HG03060 (cell line): ENCODE results near the gene TMEM158.

ENCODE experiments used
- ATAC-seq: cut with Tn5 transposase; IDR thresholded peaks from one replicate; pipeline ENCODE4 v1.9.1; 2021; ENCODE audit warnings: low read depth, moderate number of reproducible peaks; ENCODE audit not compliant: unreplicated experiment

The TMEM158 gene

DNA sequence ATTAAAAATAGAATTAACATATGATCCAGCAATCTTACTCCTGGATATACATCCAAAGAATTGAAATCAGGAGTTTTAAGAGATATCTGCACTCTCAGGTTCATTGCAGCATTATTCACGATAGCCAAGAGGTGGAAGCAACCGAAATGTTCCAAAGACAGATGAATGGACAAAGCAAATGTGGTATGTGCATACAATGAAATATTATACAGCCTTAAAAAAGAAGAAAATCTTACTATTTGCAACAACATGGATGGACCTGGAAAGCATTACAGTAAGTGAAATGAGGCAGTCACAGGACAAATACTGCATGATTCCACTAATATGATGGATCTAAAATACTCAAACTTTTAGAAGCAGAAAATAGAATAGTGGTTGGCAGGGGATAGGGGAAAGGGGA lies 9.3 kb upstream of the TMEM158 start:
- no peak for ATAC-seq

DNA sequence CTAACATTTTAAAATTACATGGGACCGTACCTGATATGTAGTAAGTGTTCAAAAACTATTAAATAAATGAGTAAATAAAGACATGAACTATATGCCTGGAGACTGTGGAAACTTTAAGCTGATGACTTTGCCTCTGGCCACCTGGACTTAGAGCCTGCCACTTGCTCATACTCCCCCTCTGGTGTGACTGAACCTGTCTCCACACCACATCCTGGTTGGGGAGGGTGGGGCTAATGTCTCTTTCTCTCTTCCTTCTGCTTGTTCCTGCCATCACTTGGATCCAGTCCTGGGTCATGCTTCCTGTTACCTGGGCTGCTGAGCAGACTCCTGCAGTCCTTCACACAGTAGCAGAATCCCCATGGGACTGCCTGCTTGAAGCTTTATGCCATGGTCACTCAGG lies 8.2 kb upstream of the TMEM158 start:
- ATAC-seq, result no peak

DNA sequence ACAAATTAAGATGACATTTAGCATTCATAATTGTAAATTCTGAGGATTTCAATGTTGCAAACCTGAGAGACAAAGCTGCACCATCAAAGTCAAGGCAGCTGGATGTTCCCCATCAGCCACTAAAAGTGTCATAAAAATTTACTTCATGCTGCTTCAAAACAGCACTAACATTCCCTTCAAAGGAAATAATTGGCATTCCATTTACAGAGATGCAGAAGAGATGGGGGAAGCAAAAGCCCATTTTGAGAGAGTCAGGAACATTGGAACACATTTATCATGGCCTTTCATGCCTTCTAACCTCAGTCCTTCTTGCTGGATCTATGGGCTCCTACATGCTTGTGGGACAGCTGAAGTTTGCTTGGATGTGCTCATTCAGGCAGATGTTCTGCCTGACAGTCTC lies 6.4 kb upstream of the TMEM158 start:
- no peak for ATAC-seq

DNA sequence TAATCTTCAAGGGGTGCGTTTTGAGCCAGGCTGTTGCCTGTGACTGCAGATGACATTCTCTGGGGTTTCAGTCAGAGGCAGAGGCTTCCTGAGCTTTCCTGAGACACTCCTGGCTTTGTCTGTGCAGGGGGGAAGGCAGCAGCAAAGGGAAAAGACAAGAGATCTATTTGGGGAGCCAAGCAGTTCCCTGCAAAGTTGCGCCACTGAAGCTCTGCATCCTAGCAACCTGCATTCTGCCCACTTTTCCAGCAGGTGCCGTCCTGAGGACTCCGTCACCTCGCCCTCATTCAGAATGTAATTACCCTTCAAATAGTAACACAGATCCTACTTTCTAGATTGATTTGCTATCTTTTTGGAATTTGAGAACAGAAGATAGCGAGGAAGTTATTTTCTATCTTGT lies 1.9 kb upstream of the TMEM158 start:
- no peak for ATAC-seq

DNA sequence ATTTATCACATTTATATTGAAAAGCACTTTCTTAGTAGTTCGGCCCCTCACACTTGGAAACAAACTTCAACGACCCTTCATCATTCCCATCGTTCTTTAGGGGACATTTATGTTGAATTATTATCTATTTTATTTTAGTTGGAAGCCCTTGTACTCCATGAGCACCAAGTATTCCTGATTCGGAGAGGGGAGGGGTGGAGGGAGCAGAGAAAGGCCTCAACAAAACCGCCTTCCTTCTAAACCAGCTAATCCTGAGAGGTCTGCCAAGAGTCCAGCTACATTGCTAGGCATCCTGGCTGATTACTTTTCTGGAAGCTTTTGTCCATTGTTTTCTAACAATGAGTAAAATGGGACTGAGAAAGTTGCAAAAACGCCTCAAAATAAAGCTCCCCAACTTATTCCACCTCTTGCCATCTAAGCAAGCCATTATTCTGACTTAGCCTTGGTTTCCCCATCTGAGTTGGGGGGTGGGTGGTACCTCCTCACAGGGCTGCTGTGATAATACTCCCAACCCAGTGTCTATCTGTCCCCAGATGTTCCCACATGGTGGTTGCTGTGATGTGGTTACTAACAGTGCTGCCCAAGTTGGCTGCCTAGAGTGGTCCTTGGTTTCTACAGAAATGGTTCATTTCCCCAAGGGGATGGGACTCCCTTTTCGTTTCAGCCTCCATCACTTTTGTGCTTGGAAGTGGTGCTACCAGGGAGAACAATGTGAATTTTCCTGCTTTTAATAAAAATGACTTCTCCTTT lies 1.2 kb upstream of the TMEM158 start:
- ATAC-seq, result no peak

DNA sequence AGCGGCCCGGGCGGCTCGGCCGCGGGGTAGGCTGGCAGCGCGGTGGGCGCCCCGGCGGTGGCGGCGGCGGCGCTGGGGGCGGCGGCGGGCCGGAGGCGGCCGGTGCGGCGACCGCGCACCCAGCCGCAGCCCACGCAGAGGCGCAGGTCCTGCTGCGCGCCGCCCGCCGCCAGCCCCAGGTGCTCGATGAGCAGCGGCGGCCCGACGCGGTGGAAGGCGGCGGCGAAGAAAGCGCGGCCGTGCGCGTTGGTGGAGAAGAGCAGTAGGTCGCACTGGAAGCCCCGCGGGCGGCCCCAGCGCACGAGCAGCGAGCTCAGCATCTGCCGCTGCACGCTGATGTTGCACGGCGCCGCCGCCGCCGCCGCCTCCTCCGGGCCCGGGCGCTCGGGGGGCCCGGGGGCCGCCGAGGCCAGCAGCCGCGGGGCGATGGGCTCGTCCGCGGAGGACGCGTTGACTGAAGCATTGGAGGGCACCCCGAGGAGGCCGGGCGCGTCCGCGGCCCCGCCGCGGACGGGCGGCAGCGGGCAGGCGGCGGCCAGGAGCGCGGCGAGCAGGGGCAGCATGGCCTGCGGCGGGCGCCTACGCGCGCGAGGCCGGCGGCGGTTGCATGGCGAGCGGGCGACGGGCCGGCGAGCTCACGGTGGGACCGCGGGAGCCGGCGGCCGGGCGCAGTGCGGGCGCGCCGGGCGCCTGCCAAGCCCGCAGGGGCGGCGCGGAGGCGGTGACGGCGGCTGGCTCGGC lies 452 bp downstream of the TMEM158 start:
- no peak for ATAC-seq

DNA sequence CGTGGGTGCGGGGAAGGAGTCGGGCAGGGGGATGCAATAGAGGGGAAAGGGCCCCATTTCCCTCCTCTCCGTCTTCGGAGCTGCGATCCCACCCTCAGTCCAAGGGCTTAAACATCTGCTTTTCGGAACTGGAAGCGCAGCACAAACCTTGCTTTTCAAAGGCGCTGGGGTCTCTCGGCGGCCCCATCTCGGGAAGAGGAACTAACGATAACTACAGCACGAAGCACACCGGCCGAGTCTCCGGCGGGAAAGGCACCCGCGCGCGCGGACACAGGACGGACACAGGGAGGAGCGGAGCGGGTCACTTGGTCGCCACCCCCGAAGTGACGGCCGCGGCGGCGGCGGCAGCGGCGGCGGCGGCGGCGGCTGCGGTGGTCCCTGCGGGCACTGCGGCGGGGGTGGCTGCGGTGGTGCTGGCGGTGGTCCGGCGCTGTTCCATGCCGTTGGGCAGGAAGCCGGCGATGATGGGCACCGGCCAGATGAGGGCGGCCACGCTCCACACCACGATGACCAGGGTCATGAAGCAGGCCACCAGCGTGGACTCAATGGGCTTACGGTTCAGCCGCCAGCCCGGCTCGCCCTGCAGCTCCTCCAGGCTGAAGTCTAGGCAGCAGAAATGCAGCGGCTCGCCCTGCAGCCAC lies 1.1 kb downstream of the TMEM158 start:
- ATAC-seq, result no peak

DNA sequence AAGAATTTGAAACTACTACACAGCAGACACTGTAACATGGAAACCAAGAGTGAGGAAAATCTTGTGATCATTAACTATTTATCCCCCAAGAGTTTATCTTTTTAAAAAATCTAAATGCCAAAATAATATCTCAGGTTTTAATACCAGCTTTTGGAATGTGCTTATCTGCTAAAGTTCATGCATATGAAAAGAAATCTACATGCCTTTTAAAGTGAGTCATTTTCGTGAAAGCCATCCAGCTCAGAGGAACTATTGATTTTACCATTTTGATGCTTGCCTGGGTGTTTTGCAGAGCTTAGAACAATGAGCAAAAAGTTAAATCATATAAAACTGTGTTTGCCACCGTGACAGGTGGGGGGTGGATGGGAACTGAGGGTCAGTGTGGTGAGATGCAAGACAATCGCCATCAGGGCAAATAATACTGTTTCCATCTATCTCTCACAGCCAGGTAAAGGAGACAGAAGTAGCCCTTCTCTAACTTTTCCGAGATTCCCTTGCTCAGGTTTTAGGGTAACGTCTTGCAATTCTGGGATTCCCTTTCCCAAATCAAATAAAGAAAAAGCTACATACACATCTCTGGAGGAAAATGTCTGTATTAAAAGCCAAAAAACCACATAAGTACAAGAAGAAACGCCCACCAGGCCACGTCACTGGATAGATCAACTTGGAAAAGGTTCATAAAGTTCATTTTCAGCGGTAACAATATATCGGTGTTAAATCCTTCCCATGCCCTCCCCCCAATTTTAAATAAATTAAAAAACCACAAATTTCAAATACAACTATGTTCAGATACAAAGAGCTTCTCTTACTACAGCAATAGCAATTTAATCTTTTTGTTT lies 2.0 kb downstream of the TMEM158 start:
- no peak for ATAC-seq

DNA sequence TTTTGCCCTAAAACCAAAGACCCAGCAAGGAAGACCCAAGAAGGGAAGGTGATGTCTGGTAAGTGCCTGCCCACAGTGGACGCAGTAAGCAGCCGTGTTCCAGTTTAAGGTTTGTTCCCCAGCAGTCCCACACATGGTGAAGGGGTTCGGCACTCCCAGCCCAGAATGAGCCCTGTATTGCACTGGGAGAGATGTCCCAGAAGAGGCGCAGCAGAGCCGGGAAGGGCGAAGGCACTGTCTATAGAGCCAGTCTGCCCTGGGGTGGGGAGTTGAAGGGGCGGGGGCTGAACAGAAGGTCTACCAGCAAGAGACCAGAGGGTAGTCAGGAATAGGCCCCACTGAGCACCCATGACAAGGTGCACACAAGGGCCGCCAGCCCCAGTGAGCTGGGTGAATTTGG lies 6.4 kb downstream of the TMEM158 start:
- no peak for ATAC-seq

DNA sequence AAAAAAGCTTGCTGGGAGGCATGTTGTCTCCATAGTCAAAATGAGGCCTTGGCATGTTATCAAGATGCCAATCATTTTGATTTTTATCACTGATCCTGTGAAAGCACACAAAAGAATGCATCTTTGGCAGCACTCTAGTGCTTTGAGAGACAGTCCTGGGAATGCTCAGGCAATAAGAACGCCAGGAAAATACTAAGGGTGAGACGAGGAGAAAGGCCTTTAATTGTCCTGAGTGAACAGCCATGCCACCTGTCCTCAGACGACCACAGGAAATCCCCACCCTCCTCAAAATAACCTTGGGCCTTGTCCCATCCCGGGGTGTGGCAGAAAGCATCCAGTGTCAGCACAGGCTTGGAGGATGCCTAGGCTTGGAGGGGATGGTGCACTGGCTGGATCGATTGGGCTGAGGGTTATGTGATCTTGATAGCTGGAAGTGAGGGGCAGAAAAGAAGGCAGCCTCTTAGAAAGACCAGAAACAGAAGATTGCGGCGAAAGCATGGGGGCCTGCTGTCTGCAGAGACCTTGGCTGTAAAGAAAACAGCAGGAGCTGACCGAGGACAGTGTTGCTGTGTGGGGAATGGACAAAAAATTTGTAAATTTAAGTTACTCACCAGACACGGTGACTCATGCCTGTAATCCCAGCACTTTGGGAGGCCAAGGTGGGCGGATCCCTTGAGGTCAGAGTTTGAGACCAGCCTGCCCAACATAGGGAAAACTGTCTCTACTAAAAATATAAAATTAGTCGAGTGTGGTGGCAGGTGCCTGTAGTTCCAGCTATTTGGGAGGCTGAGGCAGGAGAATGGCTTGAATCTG lies 7.3 kb downstream of the TMEM158 start:
- ATAC-seq, result no peak

DNA sequence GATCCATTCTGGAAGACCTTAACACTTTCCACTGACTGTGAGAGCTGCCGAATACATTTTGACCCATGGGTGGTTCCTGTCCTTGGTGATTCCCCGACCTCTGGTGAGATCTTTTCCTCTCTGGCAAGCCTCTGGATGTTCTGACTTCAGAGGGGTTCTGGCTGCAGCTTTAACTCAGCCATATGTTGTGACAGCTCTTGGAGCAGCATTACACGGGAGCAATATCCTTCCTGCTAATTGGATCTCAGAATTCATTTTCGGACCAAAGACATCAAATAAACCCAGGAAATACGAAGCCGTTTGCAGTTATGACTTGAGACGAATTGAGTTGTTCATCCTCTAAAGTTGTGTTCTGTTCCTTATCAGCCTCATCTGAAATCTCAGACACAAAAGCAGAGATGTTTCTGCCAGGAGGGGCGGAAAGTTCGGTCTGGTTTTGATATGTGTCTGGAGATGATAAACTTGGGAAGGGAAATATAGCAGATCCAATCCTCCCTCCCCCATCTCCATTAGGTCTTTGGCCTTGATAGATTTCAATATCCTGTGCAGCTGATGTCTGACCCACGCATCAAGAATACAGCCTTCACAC lies 10.0 kb downstream of the TMEM158 start:
- no peak for ATAC-seq

DNA sequence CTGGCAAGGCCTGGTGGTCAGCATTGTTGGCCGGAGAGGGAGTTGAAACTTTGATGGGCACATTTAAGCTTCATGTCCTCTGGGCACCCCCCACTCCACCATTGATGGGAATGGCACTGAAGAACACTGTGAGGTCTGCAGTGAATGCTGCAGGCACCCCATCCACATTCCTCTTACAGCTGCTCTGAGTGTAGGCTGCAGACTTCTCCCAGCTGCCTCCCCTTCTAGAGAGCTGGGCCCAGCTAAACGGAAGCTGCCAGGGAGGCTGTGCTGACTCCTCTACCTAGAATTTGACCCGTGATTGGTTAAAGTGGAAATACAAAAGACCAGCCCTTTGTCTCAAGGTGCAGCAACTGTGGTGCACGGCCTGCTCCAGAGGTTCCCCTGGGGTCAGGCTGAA lies 10.6 kb downstream of the TMEM158 start:
- ATAC-seq, result no peak

DNA sequence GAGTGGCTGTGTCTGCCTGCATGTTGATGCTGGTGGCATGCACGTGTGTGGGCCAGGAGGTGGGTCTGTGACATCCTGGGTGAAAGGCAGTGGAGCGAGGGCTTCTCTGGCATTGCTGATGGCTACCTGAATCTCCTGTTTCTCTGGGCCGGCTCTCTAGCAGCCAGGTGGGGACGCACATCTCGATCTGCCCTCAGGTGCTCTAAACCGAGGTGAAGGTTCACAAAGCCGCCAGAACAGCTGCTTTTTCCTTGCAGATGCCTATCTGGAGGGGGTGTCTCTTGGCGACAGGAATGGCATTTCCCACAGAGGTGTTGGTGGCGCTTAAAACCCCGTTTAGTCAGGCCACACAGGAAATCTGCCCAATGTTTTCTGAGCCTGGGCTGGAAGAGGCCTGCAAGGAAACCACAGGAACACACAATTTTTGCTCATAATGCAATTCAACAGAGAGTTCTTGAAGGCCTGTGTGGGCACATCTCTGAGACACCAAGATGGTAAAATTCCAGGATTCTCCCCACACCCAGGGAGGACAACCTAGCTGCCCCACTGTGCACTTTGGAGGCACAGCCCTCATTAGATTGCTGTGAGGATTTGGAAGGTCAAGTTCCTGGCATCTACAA lies 11.9 kb downstream of the TMEM158 start:
- ATAC-seq, result no peak

DNA sequence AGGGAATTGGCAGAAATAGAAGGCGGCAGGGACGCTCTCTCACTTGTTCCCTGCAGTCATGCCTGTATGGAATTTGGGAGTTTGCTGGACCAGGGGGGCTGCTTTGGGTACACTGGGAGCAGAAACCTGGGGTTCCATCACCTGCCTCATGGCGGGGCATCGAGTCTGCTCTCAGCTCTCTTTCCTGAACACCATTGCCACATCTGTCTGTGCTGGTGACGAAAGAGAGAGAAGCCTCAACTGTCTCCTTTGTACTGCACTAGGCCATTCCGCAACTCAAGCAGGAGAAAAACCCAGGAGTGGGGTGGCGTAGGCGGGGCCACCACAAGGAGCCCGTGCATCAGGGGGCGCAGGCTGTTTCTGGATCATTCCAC lies 14.0 kb downstream of the TMEM158 start:
- no peak for ATAC-seq

DNA sequence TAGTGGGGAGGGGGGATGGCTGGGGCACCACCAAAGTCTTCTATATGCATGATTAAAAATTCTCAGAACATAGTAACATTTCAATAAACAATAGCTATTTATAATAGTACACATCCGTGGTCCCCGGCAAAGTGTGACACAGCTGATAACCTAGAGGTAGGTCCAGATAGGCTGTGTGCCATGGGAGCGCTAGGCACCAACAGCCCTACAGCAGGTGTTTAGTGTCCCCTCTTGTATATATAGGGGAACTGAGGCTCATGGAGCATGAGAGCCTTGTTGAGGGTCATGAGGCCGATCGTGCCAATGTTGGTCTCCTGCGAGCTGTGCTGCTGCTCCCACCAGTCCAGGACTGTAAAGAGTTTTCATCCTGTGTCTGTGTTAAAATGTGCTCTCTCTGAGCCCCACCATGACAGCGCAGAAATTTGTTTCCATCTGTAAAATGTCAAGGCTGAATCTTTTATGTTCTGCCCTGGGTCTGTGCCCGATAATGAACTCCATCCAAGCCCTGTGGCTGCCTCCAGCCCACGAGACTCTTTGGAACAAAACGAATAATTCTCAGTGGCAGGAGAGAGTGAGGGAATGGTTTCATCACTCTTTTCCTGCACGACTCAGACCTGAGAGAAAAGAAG lies 14.5 kb downstream of the TMEM158 start:
- no peak for ATAC-seq

DNA sequence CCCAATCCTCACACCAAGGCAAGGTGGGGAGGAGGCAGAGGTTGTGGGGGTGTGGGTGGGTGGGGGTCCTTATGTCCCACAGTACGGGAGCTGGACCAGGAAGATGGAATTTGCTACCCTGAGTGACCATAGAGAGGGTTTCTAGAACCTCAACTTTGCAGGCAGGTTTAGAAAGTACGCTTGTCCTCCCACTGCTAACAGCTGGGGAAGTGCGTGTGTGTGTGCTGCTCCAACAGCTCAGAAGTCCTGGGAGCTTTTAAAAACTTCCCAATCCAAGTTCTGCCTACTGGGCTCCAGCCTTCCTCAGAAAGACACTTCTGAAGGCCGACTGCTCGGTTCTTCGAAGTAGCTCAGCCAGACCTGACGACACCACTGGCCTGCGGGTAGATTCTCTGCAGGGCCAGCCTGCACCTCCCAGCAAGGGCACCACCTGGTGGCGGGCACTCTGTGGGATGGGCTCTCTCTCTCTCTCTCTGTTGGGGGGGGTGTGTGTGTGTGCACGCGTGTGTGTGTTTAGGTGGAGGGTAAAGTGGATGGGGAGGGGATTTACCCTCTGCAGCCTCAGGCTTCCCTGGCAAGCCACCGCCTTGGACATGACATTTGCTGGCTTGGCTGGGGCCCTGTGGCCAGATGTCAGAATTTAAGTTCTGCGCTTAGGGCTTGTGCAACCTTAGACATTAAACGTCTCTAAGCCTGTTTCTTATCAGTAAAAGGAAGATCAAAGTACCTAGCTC lies 15.6 kb downstream of the TMEM158 start:
- no peak for ATAC-seq

DNA sequence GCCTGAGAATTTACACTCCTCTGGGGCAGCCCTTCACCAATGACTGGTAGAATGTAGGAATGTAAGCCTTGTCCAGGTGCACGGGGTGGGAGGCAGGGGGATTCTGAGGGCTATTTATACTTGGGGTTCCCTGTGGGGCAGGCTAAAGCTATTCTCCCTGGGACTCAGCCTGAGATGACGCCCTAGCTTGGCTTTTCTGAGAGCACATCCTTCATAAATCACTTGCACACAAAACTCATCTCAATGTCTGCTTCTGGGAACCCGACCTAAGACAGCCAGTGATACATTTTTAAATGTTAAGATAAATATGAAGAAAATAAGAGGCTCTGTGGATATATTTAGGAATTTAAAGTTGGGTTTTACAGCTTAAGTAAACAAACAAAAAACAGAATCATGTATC lies 16.6 kb downstream of the TMEM158 start:
- no peak for ATAC-seq

DNA sequence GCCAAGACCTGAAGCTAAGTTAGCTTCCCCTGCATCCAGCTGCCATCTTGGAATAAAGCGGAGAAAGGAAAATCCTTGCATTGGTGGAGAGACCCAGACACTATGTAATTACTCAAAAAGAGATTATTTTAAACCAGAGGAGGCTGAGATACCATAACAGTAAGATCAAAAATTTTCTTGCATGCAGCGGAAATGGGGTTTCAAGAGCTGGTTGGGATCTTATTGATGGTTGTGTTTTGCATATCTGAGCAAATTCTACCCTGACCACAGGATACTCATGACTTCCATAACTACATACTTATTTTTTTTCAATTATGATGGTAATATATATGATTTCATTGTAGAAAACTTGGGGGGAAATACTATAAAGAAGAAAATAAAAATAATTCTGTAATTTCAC lies 17.5 kb downstream of the TMEM158 start:
- ATAC-seq, result no peak
